Transverse colon (tissue), 3 donors: ENCODE results near the gene GRIK4.

Source experiments
- CTCF ChIP-seq, 5 experiments: fragments of 200-600 bp in 3 of 5; fragments of 450-650 bp in 2 of 5; sonication (generic) in 3 of 5; IDR thresholded peaks; 1 replicate in 2 of 5; 2 replicates in 3 of 5; pipeline ENCODE4 v1.5.1; 2016 to 2017; ENCODE audit warnings: antibody characterized with exemption in 5 of 5, inconsistent platforms in 3 of 5, mild to moderate bottlenecking in 2 of 5, moderate library complexity in 1 of 5
- EP300 ChIP-seq: sonication (generic); formaldehyde crosslinking; IDR thresholded peaks from one replicate; pipeline ENCODE4 v1.6.1; 2017; ENCODE audit warnings: antibody characterized with exemption, low read depth
- POLR2A ChIP-seq: fragments of 450-650 bp; IDR thresholded peaks from one replicate; pipeline ENCODE4 v1.6.1; 2016; ENCODE audit warnings: antibody characterized with exemption, mild to moderate bottlenecking, moderate library complexity

GRCh38 chr11:120611581-120611980, 100.0 kb downstream of the GRIK4 start:
- TF ChIP-seq CTCF (IDR thresholded peaks at IDR 0.05) (no peak), POLR2A (no peak), EP300 (no peak)
